GM12892 (cell line): ENCODE results near the gene PLEKHM1.
"Not testable (repeated sequence)": the region's sequence is repeated elsewhere in the genome, so short reads cannot be mapped to it uniquely, and the experiment has no call there.

Source experiments
- DNase-seq: peaks from one replicate; pipeline ENCODE4 v3.0.0; 2011; ENCODE audit not compliant: insufficient read length
- FAIRE-seq: peaks from 2 replicates; lab custom pipeline; 2011; peaks lifted over from hg19 to GRCh38; lab: Jason Lieb, UNC
- POLR2A ChIP-seq: IDR thresholded peaks from 2 replicates; pipeline ENCODE4 v1.6.1; 2011; ENCODE audit warnings: low read depth, low read length, control low read depth
- POLR2AphosphoS5 ChIP-seq: IDR thresholded peaks from 2 replicates; pipeline ENCODE4 v1.6.1; 2011; ENCODE audit warnings: low read depth, low read length, control low read depth
- TAF1 ChIP-seq: IDR thresholded peaks from 2 replicates; pipeline ENCODE4 v1.6.1; 2011; ENCODE audit warnings: low read depth, mild to moderate bottlenecking, control low read depth, low read length, borderline replicate concordance

Gene PLEKHM1

DNA sequence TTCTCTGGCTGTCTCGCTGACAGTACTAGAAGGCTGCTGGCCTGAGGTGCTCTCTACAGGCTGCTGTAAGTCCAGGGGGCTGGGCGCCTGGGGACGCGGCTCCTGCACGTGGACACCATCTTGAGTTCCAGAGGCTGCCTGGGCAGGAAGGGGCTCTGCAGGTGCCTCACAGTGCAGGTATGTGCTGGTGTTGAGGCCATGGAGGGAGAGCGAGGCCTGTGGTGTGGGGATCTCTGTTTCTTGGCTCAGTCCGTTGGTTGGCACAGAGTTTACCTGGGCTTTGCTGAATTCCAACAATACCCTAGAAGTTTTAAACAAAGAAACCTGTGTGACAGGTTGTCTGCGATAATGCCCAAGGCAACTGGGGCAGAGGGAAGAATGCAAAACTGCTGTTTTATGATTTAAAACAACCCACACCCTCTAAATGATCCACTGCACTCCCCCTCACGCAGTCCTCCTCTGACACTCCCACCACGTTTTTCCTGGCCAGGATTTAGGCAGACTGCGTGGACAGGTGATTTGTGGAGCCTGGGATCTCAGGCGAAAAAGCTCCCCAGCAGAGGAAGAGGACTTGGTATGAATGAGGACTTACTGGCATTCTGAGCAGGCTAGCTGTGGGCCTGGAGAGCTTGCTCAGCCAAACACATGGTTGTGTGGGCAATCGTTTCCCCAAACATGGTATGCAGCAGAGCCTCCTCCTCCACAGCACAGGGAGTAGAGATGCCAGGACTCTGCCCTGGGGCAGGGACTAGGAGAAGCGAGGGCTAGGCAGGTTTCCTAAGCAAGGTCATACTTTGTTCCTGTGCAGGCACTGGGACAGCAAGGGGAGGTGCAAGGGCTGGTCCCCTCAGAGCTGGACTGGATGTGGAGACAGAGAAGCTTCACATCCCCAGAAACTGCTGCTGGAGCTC is 22.0 kb downstream of the PLEKHM1 start:
- FAIRE-seq, DNase-seq: not testable (repeated sequence)

DNA sequence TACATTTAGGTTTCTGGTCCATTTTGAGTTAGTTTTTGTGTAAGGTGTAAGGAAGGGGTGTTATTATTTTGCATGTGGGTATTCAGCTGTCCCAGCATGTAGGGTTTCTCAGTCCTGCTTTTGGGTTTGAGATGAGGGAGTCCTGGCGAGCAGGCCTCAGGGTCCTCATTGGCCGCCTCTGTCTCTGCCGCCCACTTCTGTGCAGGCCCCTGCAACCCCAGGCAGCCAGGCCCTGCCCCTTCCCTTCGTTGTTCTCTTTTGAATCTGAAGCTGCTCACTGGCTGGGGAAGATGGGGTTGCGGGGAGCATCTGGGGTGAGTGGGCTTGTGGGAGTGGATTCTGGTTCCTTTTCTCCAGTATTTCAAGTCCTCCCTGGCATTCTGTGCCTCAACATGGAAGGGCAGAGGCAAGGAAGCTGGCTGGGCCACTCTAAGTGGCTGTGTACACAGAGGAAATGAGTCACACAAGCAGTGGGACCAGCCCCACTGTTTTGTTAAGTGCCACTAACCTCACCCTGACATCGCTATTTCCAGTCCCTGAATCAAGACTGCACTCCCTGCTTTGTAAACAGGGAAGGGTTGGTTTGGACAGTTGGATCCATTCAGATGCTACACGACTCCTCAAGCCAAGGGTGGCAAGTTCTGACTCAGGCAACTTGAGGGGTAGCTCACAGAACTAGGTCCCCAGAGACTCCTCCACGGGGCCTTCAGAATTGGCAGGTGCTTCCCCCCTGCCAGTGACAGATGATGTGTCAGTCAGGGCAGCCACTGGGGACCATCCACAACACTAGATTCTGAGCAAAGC is 28.8 kb downstream of the PLEKHM1 start:
- not testable (repeated sequence) for DNase-seq
- FAIRE-seq = peak; percentile 89

DNA sequence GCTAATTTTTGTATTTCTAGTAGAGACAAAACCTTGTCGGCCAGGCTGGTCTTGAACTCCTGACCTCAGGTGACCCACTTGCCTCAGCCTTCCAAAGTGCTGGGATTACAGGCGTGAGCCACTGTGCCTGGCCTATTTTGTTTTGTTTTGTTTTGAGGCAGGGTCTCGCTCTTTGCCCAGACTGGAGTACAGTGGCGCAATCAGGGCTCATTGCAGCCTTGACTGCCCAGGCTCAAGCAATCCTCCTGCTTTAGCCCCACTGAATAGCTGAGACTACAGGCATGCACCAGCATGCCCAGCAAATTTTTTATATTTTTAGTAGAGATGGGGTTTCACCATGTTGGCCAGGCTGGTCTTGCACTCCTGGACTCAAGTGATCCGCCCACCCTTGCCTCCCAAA is 30.1 kb downstream of the PLEKHM1 start:
- not testable (repeated sequence) for FAIRE-seq, DNase-seq

DNA sequence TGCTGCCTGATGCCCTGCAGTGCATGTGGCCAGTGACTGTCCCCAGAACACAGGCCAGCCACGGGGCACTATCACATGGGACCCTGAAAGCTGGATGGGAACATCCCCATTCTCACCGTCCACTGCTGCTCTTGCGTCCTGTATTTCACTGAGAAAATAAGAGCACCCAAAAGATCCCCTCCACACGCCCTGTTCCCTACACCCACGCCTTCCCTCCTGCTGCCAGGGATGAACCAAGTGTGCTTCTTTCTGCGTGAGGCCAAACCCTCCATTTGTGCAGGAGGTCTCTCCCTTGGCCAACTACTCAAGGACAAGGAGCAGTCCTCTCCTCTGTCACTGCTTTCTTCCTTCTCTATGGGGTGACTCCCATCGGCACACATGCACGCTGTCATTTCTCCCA is 36.2 kb downstream of the PLEKHM1 start:
- not testable (repeated sequence) for FAIRE-seq

DNA sequence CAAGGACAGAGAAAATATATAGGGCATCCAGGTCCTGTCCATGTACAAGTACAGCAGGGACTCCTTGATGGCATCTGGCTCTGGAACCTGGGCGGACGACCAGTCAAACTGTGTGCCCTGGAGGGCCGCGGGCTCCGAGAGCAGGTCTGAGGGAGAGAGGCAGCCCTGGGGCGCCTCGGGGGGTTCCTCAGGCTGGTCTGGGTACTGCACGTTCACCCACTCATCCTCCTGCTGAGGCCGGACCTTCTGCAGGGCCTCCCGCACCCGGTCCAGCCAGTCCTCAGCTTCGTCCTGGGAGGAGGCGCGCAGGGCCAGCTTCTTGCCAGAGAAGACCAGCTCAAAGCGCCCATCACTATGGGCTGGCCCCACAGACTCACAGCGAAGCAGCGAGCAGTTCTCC is 36.8 kb downstream of the PLEKHM1 start:
- FAIRE-seq, DNase-seq: not testable (repeated sequence)

More for the DNA sequence above, 36.2 kb downstream of the PLEKHM1 start:
- DNase-seq = not testable (repeated sequence)

DNA sequence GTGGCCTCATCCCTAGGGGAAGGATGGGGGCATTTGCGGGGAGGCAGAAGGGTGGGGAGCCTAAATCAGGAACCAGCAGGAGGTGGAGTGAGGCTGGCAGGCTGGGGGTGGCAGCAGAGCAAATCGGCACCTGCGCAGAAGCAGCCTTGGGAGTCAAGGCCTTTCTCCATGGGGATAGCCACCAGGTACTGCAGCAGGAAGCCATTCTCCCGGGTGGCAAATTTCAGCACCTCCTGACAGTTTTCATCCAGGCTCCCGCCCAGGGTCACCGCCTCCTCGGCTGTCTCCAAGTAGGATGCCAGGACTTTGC is 37.3 kb downstream of the PLEKHM1 start:
- DNase-seq, FAIRE-seq: not testable (repeated sequence)

DNA sequence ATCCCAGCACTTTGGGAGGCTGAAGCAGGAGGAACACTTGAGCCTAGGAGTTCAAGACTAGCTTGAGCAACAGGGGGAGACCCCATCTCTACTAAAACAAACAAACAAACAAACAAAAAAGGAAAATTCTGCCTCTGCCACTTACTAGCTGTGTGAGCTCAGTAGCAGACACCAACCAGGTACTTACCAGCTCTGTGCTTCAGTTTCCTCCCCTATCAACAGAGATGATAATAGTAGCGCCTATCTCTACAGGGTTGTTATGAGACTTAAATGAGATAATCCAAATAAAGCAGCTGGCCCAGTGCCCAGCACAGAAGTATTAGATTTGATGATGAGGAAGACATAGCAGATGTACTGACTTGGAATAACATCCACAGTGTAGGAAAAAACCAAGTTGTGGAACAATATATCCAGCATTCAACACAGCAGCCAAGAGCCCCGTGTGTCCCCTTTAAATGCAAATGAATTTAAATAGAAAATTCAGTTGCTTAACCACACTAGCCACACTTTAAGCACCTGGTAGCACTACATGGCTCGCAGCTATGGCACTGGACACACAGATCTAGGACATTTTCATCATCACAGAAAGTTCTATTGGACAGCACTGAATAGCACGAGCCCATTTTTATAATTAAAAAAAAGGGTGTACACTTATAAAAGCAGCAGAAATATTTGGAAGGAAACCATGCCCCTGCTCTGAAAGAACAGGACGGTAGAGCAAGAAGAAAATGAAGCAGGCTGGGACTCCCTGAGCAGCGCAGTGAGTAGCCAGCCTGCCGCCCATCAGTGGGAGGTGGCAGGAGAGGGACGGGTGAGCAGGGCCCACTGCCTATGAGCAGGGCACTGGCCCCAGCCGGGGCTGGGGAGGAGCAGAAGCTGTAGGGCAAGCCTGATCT is 37.9 kb downstream of the PLEKHM1 start:
- FAIRE-seq = peak; percentile 66
- DNase-seq = not testable (repeated sequence)

DNA sequence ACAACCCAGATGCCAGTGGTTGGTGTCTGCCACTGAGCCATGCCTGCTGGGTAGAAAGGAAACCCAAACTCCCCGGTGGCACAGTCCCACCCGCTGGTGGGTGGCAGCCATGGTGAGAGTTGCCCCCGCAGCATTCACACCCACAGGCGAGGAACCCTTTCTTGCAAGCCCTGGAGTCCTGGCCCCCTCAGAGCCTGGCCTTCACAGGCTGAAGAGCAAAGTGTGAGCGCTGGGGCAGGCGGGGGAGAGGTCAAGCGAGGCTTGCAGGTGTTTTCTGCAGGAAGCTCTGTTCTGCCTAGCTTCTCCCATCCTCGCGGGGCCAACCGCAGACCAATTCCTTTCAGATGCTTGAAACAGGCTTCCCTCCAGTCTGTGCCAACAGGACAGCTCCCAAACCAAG is 38.9 kb downstream of the PLEKHM1 start:
- not testable (repeated sequence) for DNase-seq
- FAIRE-seq = peak; percentile 42

DNA sequence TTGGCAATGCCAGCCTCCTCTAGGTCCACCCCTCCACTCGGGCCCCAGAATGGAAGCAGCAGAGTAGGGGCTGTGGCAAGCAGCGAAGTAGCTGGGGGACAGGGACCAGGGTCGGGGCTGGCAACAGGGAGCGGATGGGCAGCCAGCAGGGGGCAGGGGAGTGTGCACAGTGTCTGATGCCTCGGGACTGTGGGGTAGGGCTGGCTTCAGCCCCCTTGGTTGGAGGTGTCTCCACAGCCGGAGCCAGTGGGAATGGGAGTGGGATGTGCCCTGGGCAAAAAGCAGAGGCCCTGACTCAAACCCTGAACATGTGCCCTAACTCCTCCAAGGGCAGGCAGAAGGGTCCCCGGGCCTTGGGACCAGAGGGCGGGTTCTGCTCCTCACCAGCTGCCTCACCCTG is 39.4 kb downstream of the PLEKHM1 start:
- no peak for TF ChIP-seq POLR2A
- TF ChIP-seq TAF1 = no peak
- no peak for TF ChIP-seq POLR2AphosphoS5
- FAIRE-seq = no peak
- DNase-seq = no peak

DNA sequence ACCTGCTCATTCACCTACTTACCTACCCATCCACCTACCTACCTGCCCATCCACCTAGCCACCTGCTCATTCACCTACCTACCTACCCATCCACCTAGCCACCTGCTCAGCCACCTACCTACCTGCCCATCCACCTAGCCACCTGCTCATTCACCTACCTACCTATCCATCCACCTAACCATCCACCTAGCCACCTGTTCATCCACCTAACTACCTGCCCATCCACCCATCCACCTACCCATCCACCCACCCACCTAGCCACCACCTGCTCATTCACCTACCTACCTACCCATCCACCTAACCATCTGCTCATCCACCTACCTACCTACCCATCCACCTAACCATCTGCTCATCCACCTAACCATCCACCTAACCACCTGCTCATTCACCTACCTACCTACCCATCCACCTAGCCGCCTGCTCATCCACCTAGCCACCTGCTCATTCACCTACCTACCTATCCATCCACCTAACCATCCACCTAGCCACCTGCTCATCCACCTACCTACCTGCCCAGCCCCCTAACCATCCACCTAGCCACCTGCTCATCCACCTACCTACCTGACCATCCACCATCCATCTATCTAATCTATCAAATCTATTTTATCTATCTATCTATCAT is 40.7 kb downstream of the PLEKHM1 start:
- FAIRE-seq, DNase-seq: not testable (repeated sequence)

DNA sequence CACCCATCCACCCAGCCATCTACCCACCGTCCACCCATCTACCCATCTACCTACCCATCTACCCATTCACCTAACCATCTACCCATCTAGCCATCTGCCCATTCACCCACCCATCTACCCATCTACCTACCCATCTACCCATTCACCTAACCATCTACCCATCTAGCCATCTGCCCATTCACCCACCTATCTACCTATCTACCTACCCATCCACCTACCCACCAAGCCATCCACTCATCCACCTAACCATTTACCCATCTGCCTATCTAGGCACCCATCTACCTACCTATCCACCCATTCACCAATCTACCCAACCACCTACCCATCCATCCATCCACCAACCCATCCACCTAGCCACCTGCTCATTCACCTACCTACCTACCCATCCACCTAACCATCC is 41.3 kb downstream of the PLEKHM1 start:
- not testable (repeated sequence) for FAIRE-seq, DNase-seq

DNA sequence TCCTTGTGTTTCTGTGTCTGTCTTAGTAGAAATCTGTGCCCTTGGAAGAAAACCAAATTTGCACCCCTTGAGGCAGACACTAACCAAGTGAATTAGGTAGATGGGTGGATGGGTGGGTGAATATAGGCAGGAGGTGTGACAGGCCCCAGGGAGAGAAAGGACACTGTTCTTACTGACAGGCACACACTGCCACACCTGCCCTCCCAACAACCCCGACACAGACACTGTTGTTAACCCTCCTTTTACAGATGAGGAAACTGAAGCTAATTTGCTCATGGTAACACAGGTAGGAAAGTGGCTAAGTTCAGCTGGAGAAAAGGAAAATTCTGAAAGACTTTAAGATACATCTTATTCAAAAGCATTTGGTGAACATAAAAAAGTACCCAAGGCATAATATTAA is 42.0 kb downstream of the PLEKHM1 start:
- DNase-seq, FAIRE-seq: not testable (repeated sequence)

DNA sequence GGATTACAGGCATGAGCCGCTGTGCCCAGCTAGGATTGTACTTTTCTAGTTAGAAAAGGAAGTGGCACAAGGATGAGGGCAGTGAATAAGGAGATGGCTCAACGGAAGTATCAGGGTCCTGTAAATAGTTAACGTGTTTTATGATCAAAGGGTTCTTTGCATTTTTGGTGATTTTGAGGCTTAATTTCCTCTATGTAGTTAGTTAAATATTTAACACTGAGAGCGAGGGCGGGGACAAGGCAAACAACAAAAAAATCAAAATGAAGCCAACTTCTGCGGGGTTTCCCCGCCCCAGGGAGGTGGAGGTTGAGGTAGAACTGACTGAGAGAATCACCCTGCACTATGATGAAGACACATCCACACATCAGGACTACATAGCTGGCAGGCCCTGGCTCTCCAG is 42.5 kb downstream of the PLEKHM1 start:
- not testable (repeated sequence) for FAIRE-seq

DNA sequence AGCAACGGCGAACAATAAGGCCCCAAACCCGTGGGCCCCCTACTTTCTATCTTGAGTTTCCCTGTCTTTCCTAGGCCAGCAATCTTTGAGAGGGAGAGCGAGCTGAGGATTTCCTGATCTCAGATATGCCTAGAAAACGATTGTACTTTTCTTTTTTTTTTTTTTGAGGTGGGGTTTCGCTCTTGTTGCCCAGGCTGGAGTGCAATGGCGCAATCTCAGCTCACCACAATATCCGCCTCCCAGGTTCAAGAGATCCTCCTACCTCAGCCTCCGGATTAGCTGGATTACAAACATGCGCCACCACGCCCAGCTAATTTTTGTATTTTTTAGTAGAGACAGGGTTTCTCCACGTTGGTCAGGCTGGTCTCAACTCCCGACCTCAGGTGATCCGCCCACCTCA is 42.9 kb downstream of the PLEKHM1 start:
- not testable (repeated sequence) for FAIRE-seq, DNase-seq

More for the DNA sequence above, 42.5 kb downstream of the PLEKHM1 start:
- not testable (repeated sequence) for DNase-seq

DNA sequence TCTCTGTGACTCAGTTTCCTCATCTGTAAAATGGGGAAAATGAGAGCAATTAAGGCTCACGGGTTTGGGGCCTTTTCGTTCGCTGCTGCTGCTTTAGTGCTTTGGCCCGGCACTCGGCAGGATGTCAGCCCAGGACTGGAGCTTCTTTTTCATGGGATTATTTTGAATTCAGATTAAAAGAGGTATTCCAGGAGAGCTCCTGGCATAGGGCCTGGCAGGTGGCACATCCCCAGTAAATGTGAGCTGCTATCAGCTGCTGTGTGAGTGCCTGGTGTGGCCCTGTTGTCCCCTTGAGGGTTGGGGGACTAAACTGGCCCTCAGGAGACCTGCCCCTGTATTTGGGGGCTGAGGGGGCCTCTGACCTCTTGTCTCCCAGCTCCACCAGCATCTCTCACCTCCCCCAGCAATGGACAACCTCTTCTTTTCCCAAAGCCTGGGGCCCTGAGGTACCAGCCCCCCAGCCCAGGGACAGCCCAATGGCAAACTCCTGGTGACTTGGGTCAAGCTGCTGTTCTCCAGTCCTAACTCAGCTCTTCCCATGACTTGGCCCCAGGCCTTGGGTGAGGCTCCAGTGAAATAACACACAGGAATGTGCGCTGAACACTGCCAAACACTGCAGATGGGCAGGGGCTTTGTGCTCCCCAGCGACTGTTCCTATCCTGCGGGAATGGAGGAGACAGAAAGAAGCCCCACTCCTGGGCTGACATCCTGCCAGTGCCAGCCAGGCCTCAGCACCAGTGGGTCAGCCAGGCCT is 43.5 kb downstream of the PLEKHM1 start:
- not testable (repeated sequence) for FAIRE-seq, DNase-seq

DNA sequence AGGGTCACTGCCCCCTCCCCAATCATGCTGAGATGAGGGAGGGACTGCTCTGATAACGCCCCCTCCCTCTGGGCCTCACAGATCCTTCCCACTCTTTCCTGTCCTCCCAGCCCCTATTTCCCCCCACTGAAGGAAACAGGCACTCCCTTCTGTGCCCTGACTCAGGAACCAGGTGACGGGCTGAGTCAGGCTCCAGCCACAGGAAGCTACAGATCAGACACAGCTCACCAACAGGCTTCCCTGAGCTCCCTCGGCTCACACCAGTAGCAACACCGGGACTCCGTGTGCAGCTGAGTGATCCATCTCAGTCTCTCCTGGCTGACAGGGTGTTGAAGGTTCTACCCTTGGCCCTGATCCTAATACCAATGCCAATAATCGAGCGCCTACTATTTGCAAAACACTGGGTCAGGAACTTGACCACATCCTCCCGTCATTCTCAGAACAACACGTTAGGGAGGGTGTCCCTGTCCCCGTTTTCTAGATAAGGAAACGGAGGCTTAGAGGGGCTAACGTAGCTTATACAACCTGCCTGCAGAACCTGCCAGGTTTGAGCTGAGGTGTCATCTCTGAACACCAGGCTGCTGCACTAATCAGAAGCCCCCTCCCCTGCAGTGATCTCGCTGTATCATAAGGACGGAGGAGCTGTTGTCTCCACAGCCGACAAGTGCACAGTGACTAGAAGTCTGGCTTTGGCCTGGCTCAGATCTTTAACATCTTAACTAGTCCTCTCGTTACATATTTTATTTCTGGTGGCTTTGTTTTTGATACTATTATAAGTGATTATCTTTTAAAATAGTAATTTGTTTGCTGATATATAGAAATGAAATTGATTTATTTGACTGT is 44.4 kb downstream of the PLEKHM1 start:
- FAIRE-seq = peak; percentile 36
- DNase-seq = not testable (repeated sequence)
